CD4-positive, alpha-beta T cell treated with Interleukin-6 at 100 ng/mL for 8 hours (primary cell): ENCODE results near the gene IFI30.

Experiments used
- DNase-seq: peaks from one replicate; pipeline ENCODE4 v3.0.0-alpha.2; 2020; ENCODE audit warnings: mixed read lengths, low spot score

The IFI30 gene

DNA sequence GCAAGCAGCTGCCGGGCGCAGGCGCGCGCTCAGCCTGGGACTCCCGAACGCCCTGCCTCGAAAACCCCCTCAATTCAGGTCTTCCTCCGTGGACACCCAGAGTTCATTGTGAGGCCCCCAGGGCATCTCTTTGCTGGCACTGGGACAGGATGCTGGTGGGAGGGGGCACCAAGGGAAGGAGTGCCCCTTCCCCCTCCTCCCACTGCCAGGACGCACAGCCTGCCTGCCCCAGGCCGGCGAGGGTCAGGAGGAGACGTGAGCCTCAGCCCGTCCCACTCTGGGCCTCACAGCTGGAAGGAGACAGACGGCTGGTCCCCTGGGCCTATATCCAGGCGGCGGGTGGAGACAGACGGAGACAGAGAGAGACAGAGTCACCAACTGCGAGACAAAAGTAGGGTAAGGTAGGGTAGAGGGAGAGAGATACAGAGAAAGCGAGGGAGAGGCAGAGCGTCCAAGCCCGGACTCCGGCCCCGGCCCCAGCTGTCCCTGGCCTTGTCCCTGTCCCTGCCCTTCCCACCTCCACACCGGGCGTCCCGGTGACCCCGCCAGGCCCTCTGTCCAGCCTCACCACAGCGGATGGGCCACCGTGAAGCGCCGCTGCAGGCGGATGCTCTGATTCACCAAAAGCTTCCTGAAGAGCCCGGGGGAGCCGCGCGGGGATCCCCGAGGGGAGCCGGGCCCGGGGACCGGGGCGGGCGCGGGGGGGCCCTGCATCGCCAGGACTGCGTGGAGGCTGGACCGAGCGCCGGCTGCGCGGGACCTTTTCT lies 52.3 kb downstream of the IFI30 start, which contains the start of gene PDE4C:
PDE4C (minus strand) TSS at position 737 of the 767 bp plus-strand sequence; CDS start at position 714, 23 bp downstream.
- no peak for DNase-seq

DNA sequence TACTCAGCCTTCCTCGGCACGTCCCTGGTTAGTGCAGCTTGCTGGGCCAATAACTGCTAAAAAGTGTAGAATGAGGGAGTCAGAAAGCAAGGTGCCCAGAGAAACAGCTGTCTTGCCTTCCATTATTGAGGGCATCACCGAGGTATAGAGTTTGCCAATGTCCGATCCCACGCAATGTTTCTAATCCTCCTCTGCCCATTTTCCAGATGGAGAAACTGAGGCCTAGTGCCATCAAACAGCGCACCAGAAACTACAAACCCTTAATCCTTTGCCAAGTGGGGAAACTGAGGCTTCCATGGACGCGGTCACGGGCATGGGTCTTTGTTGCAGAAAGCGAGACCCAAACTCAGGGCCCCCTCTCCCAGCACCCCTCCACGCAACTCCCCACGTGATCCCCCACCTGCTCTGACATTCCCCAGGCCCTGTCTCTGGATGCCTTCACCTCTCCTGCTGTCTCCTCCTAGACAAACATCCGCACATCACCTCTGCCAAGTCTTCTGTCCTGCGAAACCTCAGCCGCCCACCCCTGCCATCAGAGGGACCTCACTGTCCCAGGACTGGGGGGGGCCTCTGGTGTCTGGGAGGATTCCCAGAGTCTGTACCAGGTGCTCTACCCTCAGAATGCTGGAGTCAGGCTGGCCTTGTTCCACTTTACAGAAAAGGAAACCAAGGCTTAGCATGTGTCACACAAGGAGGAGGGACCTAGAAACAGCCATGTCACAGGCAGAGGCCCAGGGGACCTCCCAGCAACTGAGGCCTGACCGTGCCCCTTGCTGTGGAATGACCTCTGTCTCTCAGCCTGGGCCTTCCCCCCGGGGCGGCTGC lies 53.6 kb downstream of the IFI30 start:
- DNase-seq: no peak
